GM21423 (cell line): Measurements from ENCODE around the gene DHRS7C.

Experiments
- ATAC-seq: cut with Tn5 transposase; IDR thresholded peaks from one replicate; pipeline ENCODE4 v1.9.1; 2021; ENCODE audit warnings: mild to moderate bottlenecking, moderate library complexity; ENCODE audit not compliant: unreplicated experiment

Gene DHRS7C, protein sequence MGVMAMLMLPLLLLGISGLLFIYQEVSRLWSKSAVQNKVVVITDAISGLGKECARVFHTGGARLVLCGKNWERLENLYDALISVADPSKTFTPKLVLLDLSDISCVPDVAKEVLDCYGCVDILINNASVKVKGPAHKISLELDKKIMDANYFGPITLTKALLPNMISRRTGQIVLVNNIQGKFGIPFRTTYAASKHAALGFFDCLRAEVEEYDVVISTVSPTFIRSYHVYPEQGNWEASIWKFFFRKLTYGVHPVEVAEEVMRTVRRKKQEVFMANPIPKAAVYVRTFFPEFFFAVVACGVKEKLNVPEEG

DNA sequence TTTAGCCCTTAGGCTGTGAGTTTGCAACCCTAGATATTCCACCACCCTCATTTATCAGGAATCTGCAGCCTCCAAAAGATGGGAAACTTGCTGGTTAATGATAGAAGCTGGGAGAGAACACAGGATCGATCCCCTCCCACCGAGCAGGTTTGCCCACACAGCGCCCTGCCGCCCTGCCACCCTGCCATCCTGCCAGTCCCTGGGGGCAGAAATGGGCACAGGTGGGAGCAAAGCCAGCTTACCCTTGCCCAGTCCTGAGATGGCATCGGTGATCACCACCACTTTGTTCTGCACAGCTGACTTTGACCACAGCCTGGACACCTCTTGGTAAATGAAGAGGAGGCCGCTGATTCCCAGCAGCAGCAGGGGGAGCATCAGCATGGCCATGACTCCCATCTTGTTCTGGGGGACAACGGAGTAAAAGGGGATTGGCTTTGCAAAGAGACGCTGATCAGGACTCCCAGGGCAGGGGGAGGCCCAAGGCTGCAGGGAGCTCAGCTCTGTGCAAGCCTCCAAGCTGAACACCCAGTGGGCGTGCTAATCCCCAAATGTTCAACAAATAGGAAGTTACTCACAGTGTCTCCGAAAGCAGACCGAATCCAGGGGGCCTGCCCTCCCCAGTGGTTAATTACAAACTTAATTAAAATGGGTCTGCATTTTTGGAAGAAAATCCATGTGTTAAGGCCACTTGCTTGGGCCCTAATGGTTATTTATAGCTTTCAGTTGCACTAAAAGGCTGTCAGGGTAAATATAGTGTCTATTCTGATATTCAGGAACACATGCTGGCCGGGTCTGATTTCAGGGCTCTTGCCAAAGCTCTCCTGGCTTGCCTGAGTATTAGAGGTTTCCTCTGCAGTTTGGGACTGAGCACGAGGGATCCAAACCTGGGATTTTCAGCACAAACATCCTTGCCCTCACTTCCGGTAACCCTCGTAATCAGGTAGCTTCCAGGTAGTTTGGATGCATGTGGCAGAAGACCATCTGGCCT lies at the start of gene DHRS7C:
Gene DHRS7C (minus strand): TSS at position 704 of the 988 bp plus-strand sequence. CDS start 308 bp downstream, at position 396.
- no peak for ATAC-seq

DNA sequence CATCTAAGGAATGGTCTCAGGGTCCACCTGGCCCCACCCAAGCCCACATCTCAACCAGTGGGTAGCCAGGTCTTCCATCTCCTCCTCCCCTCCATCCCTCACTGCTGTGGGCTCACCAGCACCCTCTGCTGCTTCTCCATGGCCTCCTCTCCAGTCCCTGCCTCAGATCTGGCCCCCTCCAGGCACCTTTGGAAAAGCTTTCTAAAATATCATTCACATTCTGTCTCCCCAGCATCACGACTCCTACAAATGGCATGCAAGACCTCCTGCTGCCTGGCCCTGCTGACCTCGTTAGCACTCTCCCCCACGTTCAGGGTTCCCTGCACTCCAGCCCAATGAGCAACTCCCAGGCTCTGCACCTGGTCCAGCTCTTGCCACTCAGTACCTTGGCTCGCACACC lies 48.0 kb upstream of the DHRS7C start:
- no peak for ATAC-seq

DNA sequence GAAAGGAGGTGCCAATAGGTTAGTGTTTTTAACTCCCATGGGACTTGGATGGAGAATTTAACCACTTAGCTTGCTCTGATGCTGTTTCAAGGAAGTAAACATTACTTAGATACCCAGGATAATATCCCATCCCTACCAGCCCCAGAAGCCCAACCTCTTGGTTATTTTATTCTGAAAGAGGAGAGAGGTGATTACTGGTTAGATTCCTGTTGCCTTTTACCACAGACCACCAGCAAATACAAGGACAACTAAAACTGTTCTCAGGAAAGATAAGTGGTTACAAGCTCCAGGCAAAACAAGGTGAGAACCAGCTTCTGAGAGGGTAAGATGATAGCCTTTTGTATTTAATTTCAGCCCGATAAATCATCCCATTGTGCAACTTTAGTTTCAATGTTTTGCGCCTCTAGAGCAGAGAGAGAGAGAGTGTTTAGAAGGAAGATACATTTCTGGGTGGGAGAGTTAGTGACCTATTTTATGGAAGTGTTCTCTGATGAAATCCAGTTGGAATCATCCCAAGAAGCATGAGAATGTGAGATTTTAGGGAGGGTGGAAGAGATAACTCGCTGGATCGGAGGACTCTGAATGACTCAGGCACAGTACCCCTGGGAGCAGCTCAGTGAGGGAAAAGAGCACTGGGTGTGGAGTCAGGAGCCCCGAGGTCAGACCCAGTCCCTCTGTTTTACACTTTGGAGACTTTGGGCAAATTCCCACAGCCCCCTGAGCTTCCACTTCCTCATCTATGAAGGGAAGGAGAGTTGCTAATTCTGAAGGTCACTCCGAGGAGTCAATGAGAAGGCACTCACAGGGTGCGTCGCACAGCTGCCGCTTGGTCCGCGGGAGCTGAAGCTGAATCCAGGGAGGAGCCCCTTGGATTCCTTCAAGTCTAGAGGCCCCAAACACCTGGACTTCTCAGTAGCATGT lies 46.4 kb upstream of the DHRS7C start:
- no peak for ATAC-seq

DNA sequence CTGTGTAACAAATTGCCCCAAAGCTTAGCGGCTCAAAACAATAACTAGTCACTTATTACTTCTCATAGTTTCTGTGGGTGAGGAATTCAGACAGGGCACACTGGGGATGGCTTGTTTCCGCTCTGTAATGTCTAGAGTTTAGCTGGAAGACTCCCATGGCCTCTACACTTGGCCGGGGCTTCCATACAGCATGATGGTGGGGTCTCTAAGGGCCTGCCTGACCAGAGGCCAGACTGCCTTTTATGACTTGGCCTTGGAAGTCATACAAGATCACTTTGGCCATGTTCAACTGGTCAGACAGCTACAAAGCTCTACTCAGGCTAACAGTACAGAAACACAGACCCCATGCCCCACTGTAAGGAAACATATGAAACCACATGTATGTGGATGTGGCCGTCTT lies 42.5 kb upstream of the DHRS7C start:
- ATAC-seq: no peak

DNA sequence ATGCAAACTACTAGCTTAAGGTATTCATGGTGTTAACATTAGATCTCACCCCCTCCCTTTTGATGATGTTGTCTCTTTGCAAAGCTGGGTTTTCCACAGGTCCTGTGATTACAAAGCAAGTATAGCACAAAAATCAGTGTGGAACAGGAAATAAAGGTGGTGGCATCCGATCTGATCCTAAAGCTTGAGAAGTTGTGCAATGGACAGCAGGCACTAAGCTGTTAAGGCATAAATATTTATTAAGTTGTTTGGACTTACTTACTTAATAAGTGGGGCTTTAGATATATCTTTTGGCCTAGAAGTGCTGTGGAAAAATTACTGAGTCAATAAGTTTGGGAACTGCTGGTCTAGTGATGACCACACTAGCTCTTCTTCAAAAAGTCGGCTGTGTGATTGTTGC lies 39.3 kb upstream of the DHRS7C start:
- ATAC-seq: no peak

DNA sequence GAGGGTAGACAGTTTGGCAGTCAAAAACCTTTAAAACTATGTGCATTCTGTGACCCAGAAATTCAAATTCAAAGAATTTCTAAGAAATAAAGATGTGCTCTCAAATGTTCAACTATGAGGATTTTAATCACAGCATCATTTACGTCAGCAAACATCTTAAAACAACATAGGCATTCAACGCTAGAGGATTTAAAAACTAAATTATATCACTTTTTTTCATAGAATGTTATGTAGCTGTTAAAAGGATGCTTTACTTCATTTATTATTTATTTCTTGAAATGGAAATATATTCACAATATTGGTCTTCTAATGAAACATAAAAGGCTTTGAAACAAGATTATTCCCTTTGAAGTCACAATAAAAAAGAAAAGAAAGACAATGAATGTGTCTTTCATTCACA lies 38.0 kb upstream of the DHRS7C start:
- ATAC-seq: no peak

DNA sequence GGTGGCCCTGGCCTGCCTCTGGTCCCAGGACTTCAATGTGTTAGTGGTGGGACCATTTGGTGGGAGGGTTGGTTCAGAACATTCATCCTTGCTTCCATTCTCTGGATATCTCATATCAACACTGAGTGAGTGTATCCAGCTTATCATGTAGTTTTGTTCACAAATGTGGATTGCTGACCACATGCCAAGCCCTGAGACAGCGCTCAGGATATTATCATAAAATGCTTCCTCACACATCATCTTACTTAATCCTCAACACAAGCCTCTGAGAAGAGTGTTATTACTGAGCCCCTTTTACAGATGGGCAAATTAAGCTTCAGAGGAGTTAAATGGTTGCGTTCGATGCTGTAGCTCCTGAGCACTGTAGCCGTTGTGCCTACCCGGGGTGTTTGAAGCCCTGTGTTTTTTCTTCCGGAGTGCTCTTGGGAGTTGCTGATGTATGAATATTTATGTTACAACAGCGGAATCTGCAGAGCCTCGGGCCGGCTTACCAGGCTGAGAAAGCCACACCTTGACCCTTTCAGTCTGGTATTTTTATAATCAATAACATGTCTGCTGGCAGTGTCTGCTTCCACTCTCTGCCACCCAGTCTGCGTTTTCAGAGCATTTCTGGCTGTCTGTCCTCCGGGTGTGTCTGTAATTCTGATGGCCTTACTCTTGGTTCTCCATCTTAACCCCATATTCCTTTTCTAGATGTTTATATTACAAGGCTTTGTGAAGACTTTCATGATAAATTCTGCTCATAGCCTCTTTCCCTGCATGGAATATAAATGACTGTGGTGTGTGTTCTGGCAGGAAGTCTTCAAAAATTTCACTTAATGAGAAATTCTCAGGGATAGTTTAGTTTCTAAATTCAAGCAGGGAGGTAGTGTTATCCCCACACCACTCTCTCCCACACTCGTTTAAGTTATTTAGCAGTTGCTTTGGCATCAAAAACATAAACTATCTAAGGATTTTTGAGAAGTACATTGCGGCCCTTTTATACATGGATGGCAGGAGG lies 37.2 kb upstream of the DHRS7C start:
- ATAC-seq: no peak

DNA sequence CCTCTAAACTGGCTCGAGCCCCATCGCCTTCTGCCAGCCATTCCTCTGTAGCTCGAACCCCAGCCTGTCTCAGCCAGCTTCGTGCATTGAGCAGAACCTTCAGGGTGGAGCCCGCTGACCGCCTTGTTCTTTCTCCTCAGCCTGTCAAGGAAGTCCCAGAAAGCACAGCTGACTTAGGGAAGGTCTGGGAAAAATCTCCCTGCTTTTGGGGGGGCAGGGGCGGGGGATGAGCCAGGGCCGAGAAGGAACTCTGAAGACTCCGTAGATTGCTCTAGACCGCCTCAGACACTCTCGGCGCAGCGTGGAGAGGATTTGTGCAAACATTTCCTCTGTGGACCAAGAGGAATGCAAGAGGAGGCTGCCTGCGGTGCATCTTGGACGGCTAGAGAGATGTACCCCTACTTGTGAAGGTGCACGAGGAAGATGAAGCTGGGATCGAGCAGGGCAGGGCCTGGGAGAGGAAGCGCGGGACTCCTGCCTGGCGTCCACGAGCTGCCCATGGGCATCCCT lies 34.3 kb upstream of the DHRS7C start, which contains the start of gene GLP2R:
Gene GLP2R (plus strand): TSS at position 284 of the 510 bp plus-strand sequence. CDS start 140 bp downstream, at position 424.
- ATAC-seq: no peak

DNA sequence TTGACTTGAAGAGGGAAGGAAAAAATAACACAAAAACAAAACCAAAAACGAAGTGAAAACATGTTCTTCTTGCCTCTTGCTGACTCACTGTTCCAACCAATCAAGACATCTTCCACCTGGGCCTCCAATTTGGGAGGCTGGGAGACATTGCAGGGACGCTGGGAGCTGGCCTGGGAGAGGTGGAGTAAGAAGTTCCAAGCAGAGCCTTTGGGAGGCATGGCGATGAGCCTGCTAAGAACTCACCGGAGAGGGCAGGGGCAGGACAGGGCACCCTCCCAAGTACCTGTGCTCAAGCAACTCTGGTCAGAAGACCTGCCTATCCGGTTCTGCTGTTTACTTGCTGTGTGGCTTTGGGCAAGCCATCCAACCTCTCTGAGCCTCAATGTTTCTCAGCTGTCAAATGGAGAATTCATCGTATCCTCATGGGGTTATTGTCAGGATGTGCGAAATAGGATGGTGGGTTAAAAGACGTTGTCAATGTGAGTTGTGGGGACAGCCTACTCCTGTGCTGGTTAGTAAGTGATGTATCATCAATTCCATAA lies 33.5 kb upstream of the DHRS7C start:
- no peak for ATAC-seq

DNA sequence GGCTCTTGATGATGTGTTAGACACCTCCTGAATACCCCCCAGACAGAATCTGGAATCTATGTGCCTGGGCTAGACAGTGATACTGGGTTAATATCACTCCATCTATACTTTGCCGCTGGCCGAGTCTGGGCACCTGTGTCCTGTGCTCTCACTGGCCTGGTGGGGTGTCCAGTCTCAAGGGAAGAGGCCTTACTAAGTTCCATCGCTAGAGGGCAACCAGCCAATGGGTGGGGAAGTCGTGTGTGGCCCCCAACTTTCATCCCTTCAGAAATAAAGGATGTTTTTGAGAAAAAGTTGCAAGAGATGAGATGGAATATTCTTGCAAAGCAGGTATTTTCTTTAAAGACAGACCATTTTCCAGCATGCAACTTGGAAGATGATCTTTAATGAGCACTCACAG lies 32.7 kb upstream of the DHRS7C start:
- no peak for ATAC-seq

DNA sequence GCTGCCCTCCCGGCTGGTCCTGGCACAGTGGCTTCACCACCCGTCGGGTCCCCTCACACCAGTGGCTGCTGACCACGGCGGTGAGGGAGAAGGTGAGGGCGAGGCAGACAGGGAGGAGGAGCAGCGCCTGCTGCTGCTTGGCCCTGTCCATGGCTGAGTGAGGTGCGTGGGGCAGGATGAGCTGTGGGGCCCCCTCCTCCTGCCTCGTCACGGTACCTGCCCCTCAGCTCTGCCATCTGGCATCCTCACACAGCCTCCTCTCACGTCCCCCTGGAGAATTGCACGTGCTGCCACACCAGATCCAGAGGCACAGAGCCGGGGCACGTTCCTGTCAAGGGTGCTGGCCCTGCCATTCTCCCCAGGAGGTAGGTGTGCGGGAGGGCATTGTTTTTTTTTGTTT lies 30.5 kb upstream of the DHRS7C start, which contains the start of gene GSG1L2:
Gene GSG1L2 (minus strand): TSS at position 159 of the 400 bp plus-strand sequence. CDS start 8 bp downstream, at position 151.
- no peak for ATAC-seq

DNA sequence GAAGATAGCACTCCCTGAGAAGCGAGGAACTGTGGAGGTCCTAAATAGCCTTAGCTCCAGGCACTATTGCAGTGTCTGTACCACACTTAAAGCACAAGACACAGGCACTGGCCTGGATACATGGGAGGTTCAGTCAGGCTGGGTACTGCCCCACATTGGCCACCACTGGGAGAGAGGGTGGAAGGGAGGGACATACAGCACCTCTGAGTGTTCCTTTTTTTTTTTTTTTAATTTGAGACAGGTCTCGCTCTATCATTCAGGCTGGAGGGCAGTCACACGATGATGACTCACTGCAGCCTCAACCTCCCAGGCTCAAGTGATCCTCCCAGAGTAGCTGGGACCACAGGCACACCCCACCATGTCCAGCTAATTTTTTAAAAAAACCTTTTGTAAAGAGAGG lies 29.1 kb upstream of the DHRS7C start:
- ATAC-seq: no peak

DNA sequence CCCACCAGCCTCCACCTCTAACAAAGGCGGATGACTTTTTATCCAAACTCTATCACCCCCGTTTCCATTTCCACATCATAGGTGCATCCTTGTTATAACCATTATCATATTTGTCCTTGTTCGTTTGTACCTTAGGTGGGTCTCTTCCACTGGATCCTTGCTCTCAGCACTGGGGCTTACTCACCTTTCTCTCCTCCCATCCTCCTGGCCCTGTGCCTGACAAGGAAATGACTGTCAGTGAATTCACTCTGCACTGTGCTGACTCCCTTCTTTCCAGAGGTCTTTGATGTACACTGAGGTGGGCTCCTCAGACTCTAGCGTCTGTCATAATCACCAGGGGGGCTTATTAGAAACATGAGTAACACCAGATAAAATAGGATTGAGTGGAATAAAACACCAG lies 27.4 kb upstream of the DHRS7C start:
- ATAC-seq: no peak

DNA sequence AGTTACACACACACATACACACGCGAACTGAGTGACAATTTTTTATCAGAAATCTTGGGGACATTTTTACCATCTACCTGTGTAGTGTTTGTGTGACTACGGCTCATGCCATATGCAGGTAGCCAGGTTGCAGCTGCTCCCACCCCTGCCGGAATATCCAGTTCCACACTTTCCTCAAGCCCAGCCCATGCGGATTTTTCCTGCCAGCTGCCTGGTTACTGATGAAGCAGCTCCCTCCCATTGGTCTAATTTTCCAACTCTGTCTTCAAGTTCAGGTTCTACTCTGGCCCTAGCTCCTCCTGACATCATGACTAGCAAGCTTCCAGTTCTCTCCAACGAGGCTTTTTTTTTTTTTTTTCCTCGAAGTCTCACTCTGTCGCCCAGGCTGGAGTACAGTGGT lies 25.7 kb upstream of the DHRS7C start:
- no peak for ATAC-seq

DNA sequence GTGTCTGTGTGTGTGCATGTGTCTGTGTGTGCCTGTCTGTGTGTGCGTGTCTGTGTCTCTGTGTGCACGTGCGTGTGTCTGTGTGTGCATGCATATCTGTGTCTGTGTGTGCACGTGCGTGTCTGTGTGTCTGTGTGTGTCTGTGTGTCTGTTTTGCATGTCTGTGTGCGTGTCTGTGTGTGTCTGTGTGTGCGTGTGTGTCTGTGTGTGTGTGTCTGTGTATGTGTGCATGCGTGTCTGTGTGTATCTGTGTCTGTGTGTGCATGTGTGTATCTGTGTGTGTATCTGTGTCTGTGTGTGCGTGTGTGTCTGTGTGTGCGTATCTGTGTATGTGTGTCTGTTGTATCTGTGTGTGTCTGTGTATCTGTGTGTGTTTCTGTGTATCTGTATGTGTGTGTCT lies 25.1 kb upstream of the DHRS7C start:
- no peak for ATAC-seq

DNA sequence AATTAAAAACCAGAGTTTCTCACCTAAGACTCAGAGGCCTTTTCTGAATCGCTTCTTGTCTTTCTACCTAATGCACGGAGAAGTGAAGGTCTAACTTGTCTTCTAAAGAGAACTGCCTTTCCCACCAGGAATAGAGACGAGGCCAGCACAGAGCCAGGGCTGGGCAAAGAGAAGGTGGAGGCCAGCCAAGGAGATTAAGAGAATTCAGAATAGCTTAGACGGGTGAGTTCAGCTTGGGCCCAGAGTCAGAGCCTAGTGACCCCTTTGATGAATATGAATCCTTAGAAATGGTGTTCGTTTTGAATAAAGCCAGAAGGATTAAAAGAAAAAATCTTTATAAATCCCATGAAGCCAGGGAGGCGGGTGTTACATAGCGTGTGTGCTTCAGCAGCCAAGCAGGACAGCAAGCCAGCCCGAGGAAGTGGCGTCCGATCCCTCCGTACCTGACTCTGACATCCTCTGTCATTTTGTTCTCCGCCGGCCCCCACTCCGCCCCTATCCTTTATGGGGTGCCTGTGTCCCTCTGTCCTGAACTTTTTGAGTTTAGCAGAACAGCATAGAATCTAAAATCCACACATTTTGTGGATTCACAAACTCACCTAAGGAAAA lies 23.0 kb upstream of the DHRS7C start:
- no peak for ATAC-seq

DNA sequence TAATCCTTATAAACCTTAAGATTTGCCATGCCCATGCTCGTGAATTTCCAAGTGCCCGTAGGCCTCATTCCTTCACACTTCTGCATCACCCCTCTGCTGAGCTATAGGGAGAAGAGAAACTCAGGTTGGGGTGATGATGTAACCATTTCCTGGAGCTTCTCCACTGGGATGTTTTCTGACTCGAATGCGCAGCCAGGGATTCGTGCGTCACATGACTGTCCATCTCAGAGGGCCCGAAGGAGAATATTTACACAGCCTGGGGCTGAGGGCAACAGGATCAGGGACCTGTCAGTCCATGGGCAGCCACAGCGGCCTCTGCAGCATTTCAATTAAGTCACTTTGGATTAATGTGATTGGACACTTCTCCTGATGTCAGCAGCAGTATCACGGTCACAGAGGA lies 21.8 kb upstream of the DHRS7C start:
- no peak for ATAC-seq

DNA sequence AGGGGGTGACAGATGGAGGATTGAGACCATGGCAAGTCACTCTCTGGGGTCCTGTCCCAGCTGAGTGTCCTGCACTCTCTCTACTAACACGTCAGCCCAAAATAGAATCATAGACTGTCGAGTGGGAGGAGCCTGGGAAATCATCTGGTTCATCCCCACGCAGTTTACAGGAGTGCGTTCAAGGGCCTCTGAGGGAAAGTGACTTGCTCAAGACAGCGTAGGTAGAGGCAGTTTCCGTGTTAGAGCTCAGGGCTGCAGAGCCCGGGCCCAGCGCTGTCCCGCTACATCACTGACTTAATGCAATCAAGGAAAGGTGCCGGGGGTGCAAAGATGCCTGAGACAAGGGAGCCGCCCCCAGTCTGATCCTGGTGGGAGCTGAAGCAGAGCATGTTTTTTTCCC lies 20.1 kb upstream of the DHRS7C start:
- ATAC-seq: no peak

DNA sequence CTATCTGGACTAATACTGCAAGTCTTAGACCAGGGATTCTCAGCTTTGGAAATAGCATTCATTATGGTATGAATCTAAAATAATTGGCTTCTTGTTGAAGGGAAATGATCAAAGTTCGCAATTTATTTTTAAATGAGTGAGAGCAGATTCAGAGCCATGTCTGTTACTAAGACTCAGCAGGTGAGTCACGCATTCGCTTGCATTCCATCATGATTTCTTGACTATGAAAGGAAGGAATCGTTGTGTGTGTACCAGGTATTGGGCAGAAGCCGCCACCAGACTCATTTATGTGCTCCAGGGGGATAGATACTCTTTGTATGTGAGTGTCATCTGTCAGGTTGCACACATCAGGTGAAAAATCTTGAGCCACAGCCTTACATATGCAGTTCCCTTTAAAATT lies 19.7 kb upstream of the DHRS7C start:
- ATAC-seq: no peak
